CD4-positive, alpha-beta memory T cell (primary cell): ENCODE results near the gene TSEN54. TPM values are rescaled to one million over a fixed set of nuclear protein-coding genes. Genes with fewer than 3 reads are reported as not detected.

Experiments used
- CTCF ChIA-PET: fragments of 350-600 bp; sonication (Branson Sonifier 250); formaldehyde crosslinking; loops from one replicate; lab custom pipeline; 2021; ENCODE audit warnings: inconsistent platforms; ENCODE audit not compliant: partially characterized antibody; lab: Charles Lee
- POLR2A ChIA-PET: fragments of 350-600 bp; sonication (Branson Sonifier 250); formaldehyde crosslinking; loops from one replicate; lab custom pipeline; 2021; ENCODE audit not compliant: partially characterized antibody; lab: Charles Lee
- DNase-seq, 5 donors: peaks; one replicate each; pipeline versions ENCODE4 v3.0.0 to v3.0.0-alpha.2; 2020 to 2022; ENCODE audit warnings: mixed read lengths in 1 of 5
- H3K27ac ChIP-seq: one replicate; pipeline ENCODE4 v1.7.0; 2013; ENCODE audit warnings: low read depth, low read length
- H3K27me3 ChIP-seq: 2 replicates; pipeline ENCODE4 v1.7.0; 2013; ENCODE audit warnings: mild to moderate bottlenecking, low read length, moderate library complexity; ENCODE audit not compliant: insufficient read depth
- H3K36me3 ChIP-seq: 2 replicates; pipeline ENCODE4 v1.7.0; 2013; ENCODE audit warnings: mild to moderate bottlenecking, low read length, moderate library complexity; ENCODE audit not compliant: insufficient read depth
- H3K4me1 ChIP-seq: 2 replicates; pipeline ENCODE4 v1.7.0; 2013; ENCODE audit warnings: mild to moderate bottlenecking, low read length, moderate library complexity; ENCODE audit not compliant: insufficient read depth
- H3K4me3 ChIP-seq, 2 donors: one replicate each; pipeline ENCODE4 v1.7.0; 2013; ENCODE audit warnings: low read length in 2 of 2, mild to moderate bottlenecking in 1 of 2
- H3K9me3 ChIP-seq, 2 donors: one replicate each; pipeline ENCODE4 v1.7.0; 2013; ENCODE audit warnings: low read length in 2 of 2, control low read depth in 1 of 2; ENCODE audit not compliant: control insufficient read depth in 1 of 2
- H3K27ac Mint-ChIP-seq, 7 donors: one replicate each; pipeline ENCODE4 v1.8.0; 2020 to 2021; ENCODE audit warnings: mixed read lengths in 7 of 7, mild to moderate bottlenecking in 6 of 7, inconsistent platforms in 3 of 7, moderate library complexity in 3 of 7
- H3K27me3 Mint-ChIP-seq, 2 donors: one replicate each; pipeline ENCODE4 v1.8.0; 2020 to 2021; ENCODE audit warnings: mixed read lengths in 2 of 2
- H3K36me3 Mint-ChIP-seq, 2 donors: one replicate each; pipeline ENCODE4 v1.8.0; 2020 to 2021; ENCODE audit warnings: mixed read lengths in 2 of 2, inconsistent platforms in 1 of 2, mild to moderate bottlenecking in 1 of 2
- H3K4me1 Mint-ChIP-seq, 4 donors: one replicate each; pipeline ENCODE4 v1.8.0; 2020 to 2021; ENCODE audit warnings: mixed read lengths in 4 of 4, mild to moderate bottlenecking in 1 of 4
- H3K4me3 Mint-ChIP-seq, 8 donors: one replicate each; pipeline ENCODE4 v1.8.0; 2020 to 2021; ENCODE audit warnings: mixed read lengths in 8 of 8, mild to moderate bottlenecking in 7 of 8, moderate library complexity in 6 of 8, inconsistent platforms in 3 of 8
- H3K9me3 Mint-ChIP-seq, 8 donors: one replicate each; pipeline ENCODE4 v1.8.0; 2020 to 2021; ENCODE audit warnings: mixed read lengths in 8 of 8, mild to moderate bottlenecking in 5 of 8, inconsistent platforms in 3 of 8, moderate library complexity in 1 of 8
- intact Hi-C: fragments of 100-400 bp; cut with micrococcal nuclease; formaldehyde crosslinking; loops from one replicate; pipeline ENCODE4 v1.15.1; 2023
- polyA plus RNA-seq, 2 donors: library from polyadenylated mRNA; unstranded; fragments of 300-500 nt; fragmentation: Illumina TruSeq; gene quantifications; one replicate each; pipeline ENCODE4 v1.2.3, GENCODE V29; 2021
- total RNA-seq, 2 experiments: library from RNA; stranded (reverse); gene quantifications; one replicate each; pipeline ENCODE4 v1.2.3, GENCODE V29; 2021

Gene TSEN54
- total and polyA plus RNA-seq, 4 experiments from 2014 or later = 45.7 to 110 (median 64.8) TPM

DNA sequence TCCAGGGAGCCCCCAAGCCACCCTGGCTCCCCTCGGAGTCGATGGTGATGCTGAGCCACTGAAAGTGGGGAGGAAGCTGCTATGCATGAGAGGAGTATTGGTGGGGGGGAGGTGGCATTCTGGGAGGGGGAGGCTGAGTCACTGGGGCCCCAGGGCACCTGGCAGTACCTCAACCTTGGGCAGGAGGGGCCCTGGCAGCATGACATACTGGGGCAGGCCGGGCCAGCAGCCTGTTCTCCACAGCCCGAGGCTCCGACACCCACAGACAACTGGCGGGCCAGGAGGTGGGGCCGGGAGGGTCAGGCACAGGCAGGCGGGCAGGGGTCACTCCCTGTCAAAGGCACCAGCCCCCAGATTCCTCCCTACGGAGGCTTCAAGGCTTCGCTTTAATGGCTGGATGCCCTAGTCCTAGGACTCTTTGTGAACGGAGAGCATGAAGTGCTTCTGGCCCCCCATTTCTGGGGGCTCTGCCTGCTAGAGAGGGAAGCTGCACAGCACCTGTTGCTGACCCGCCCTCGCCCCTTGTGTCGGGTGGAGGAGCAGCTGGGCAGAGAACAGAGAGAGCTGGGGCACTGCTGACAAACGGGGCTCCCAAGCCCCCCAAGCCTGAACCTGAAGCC is 1.9 kb upstream of the TSEN54 start:
- H3K4me1 Mint-ChIP-seq = peaks cover 13 to 26% (median 17%) of the 10 kb centered on the region in 4 donors
- POLR2A ChIA-PET = interaction anchor here (1.4 to 1.6 kb wide), 2 partner anchors 11 to 58 kb away, joined by 3 to 6 read pairs; partner anchors contain the start of genes LLGL2 and TMEM94
- peak overlapping the region in 5 of 8 donors; percentile 28 to 57 (median 49) for H3K4me3 Mint-ChIP-seq
- Histone ChIP-seq H3K36me3 (no peaks in the 10 kb centered on the region), H3K9me3 (no peaks in the 10 kb centered on the region), H3K4me3 (no peak overlapping the region), H3K27me3 (no peaks in the 10 kb centered on the region), H3K27ac (no peak overlapping the region), H3K4me1 (peaks cover 29% of the 10 kb centered on the region)
- H3K36me3 Mint-ChIP-seq = peaks cover 6 to 14% of the 10 kb centered on the region in 2 donors
- H3K27me3 Mint-ChIP-seq = no peaks in the 10 kb centered on the region
- peak overlapping the region in 1 of 7 donors; percentile 52 for H3K27ac Mint-ChIP-seq
- no peaks in the 10 kb centered on the region for H3K9me3 Mint-ChIP-seq
- DNase-seq = no peak
- intact Hi-C loops = no loop called here
- CTCF ChIA-PET = interaction anchor here (1.3 to 1.6 kb wide), 2 partner anchors 8 to 10 kb away, joined by 6 to 7 read pairs; partner anchors contain the start of gene LLGL2

DNA sequence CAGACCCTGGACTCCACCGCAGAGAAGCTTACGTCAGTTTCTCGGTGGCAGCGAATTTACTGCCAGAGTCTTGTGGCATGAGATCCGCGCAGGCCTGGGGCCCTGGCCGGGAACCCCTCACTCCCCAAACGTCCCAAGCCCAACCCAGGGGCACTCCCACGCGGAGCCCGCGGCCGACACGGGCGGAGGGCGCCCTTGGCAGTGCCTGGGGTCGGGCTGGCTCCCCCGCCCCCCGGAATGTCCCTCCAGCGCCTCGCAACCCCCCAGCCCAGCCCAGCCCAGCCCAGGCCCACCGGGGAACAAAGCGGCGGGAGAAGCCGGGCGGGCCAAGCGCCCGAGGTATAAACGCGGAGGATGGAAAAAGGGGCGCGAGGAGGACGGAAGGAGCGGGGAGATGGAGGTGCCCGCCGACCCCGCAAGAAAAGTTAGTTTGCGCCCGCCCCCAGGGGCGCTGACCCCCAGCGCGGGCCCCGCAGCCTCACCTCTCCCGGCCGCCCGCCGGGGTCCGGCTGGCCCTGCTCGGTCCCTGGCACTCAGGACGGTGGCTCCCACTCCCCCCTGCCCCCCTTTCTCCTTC is 1.3 kb upstream of the TSEN54 start:
- no peak overlapping the region for H3K27ac ChIP-seq
- CTCF ChIA-PET = no interaction called here
- Mint-ChIP-seq H3K27ac (no peak overlapping the region), H3K9me3 (no peaks in the 10 kb centered on the region), H3K27me3 (no peaks in the 10 kb centered on the region), H3K4me1 (peaks cover 16 to 31% (median 19%) of the 10 kb centered on the region in 4 donors), H3K36me3 (peaks cover 10 to 16% of the 10 kb centered on the region in 2 donors), H3K4me3 (peak overlapping the region in 6 of 8 donors; percentile 28 to 57 (median 36))
- intact Hi-C loops = loop anchor here (1.0 to 5.0 kb wide), 2 partner anchors 89 to 333 kb away; partner anchors contain the start of gene SUMO2
- H3K4me1 ChIP-seq = peaks cover 29% of the 10 kb centered on the region
- DNase-seq = no peak
- H3K27me3 ChIP-seq = no peaks in the 10 kb centered on the region
- POLR2A ChIA-PET = interaction anchor here (1.4 to 1.6 kb wide), 2 partner anchors 10 to 59 kb away, joined by 3 to 6 read pairs; partner anchors contain the start of genes LLGL2 and TMEM94
- peaks cover 3% of the 10 kb centered on the region for H3K36me3 ChIP-seq
- peak overlapping the region in 1 of 2 donors; percentile 74 for H3K4me3 ChIP-seq
- no peaks in the 10 kb centered on the region for H3K9me3 ChIP-seq

DNA sequence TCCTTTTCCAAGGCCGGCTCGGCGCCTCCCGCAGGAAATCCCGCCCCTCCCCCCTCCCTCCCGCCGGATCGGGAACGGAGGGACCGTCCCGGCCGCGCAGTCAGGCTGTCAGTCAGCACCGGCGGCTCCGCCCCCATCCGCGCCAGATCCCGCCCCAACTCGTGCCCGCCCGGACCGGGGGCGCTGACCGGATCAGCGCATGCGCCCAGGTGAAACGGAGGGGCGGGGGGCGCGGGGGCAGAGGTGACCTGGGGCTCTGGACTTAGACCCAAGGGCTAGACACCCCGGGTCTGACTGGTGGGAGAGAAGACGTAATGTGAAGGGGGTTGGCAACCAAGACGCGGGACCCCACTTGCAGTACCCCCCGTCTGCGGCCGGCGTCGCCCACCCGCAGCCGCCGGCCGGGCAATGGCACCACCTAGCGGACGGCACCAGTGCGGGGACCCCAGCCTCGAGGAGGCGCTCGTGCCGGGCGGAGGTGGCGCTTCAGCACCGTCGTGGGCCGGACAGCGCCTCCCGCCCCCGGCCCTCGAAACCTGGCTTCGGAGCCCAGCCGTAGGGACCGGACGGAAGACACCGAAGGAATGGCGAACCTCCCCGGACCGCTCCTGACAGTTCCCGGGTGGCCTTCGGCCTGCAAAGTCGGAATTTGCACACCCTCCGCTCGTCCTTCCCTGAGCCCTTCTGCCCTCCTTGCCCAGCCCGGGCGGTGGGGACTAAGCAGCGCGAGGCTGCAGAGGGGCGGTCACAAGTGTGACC is 653 bp upstream of the TSEN54 start, which contains the start of gene CASKIN2:
TSS of gene CASKIN2 (minus strand) at position 42 of the 759 bp plus-strand sequence. CDS start 1,733 bp downstream, outside the sequence.
- Mint-ChIP-seq H3K9me3 (no peaks in the 10 kb centered on the region), H3K27ac (peak within 1 kb of the TSS in 6 of 7 donors; percentile 19 to 75 (median 52)), H3K4me3 (peak within 1 kb of the TSS; percentile 70 to 84 (median 80)), H3K4me1 (peaks cover 16 to 31% (median 19%) of the 10 kb centered on the region in 4 donors), H3K36me3 (peaks cover 10 to 16% of the 10 kb centered on the region in 2 donors), H3K27me3 (no peaks in the 10 kb centered on the region)
- H3K36me3 ChIP-seq = peaks cover 4% of the 10 kb centered on the region
- intact Hi-C loops = loop anchor here (1.0 to 5.0 kb wide), 6 partner anchors 10 to 333 kb away; partner anchors contain the start of genes GRB2, LLGL2, SLC25A19 and SUMO2
- H3K27me3 ChIP-seq = no peaks in the 10 kb centered on the region
- peaks cover 29% of the 10 kb centered on the region for H3K4me1 ChIP-seq
- peak within 1 kb of the TSS; percentile 69 to 74 for H3K4me3 ChIP-seq
- no peaks in the 10 kb centered on the region for H3K9me3 ChIP-seq
- no peak within 1 kb of the TSS for H3K27ac ChIP-seq
- ChIA-PET CTCF (interaction anchor here (0.8 to 3.3 kb wide), 14 partner anchors 10 to 237 kb away, joined by 3 to 24 read pairs (median 6); partner anchors contain the start of genes GRB2, LLGL2, SLC25A19 and TMEM94), POLR2A (interaction anchor here (0.5 to 2.2 kb wide), 25 partner anchors 10 to 503 kb away, joined by 3 to 72 read pairs (median 5); partner anchors contain the start of genes GALK1, GGA3, GRB2 and LLGL2)
- peak; percentile 68 to 74 (median 70) for DNase-seq

DNA sequence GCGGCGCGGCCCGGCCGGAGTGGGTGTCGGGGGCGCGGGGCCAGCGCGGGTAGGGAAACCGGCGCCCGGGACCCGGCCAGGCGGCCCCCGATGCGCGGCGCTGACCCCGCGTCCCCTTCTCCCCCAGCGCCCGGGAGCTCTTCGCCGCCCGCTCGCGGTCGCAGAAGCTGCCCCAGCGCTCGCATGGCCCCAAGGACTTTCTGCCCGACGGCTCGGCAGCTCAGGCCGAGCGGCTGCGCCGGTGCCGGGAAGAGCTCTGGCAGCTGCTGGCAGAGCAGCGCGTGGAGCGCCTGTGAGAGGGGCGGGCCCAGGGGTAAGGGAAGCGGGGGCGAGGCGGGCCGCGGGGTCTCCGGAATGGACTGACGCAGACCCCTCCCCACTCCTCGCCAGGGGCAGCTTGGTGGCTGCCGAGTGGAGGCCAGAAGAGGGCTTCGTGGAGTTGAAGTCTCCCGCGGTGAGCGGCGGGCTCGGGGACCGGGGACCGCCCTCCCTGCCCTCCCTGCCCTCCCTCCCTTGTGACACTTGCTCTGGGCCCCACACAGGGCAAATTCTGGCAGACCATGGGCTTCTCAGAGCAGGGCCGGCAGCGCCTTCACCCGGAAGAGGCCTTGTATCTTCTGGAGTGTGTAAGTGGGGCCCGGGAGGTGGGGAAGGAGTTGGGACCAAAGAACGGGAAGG is 430 bp downstream of the TSEN54 start:
- intact Hi-C loops = loop anchor here (1.0 to 5.0 kb wide), 6 partner anchors 9 to 334 kb away; partner anchors contain the start of genes GRB2, LLGL2, SLC25A19 and SUMO2
- Histone ChIP-seq H3K4me1 (peaks cover 29% of the 10 kb centered on the region), H3K27ac (peak overlapping the region; percentile 70), H3K27me3 (no peaks in the 10 kb centered on the region), H3K9me3 (no peaks in the 10 kb centered on the region), H3K36me3 (peaks cover 10% of the 10 kb centered on the region), H3K4me3 (peak overlapping the region; percentile 45 to 64)
- Mint-ChIP-seq H3K9me3 (no peaks in the 10 kb centered on the region), H3K4me3 (peak overlapping the region; percentile 78 to 91 (median 84)), H3K27ac (peak overlapping the region; percentile 79 to 98 (median 93)), H3K4me1 (peaks cover 16 to 31% (median 19%) of the 10 kb centered on the region in 4 donors), H3K36me3 (peaks cover 10 to 20% of the 10 kb centered on the region in 2 donors), H3K27me3 (no peaks in the 10 kb centered on the region)
- peak in 1 of 5 donors; percentile 29 for DNase-seq
- POLR2A ChIA-PET = interaction anchor here (1.0 to 2.2 kb wide), 26 partner anchors 9 to 504 kb away, joined by 3 to 72 read pairs (median 5); partner anchors contain the start of genes GALK1, GGA3, GRB2 and LLGL2
- CTCF ChIA-PET = interaction anchor here (0.5 to 3.3 kb wide), 19 partner anchors 9 to 1209 kb away, joined by 3 to 24 read pairs (median 5); partner anchors contain the start of genes GRB2, LLGL2, SLC25A19 and TMEM94

DNA sequence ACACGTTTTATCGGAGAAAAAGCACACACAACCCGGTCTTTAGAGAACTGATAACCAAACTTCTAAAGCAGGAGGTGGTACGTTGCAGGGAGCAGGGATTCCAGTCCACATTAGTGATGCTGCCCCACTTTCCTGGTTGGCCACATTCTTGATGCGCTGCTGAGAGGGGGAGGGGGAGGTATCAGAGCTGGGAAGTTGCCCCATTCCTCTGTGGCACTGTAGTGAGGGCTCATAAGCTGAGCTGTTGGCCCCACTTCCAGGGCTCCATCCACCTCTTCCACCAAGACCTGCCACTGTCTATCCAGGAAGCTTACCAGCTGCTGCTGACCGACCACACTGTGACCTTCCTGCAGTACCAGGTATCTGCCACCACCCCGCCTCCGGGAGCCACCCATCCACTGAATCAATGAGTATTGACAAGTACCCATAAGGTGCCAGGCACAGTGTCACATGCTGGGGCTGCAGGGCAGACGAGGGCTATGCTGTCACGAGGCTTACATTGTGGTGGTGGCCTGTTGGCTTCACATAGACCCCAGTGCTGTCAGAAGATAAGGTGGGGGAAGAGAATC is 1.1 kb downstream of the TSEN54 start:
- Histone ChIP-seq H3K9me3 (no peaks in the 10 kb centered on the region), H3K4me1 (peaks cover 29% of the 10 kb centered on the region), H3K36me3 (peaks cover 15% of the 10 kb centered on the region), H3K27me3 (no peaks in the 10 kb centered on the region), H3K27ac (peak overlapping the region; percentile 70), H3K4me3 (peak overlapping the region; percentile 45 to 64)
- ChIA-PET CTCF (interaction anchor here (0.6 to 3.3 kb wide), 9 partner anchors 8 to 248 kb away, joined by 3 to 24 read pairs (median 5); partner anchors contain the start of genes GRB2, LLGL2 and TMEM94), POLR2A (interaction anchor here (1.1 to 2.2 kb wide), 19 partner anchors 8 to 266 kb away, joined by 3 to 72 read pairs (median 9); partner anchors contain the start of genes GGA3, GRB2, LLGL2 and MRPS7)
- H3K36me3 Mint-ChIP-seq = peaks cover 11 to 22% of the 10 kb centered on the region in 2 donors
- no peaks in the 10 kb centered on the region for H3K27me3 Mint-ChIP-seq
- H3K27ac Mint-ChIP-seq = peak overlapping the region; percentile 84 to 98 (median 95)
- intact Hi-C loops = loop anchor here (1.0 to 5.0 kb wide), 3 partner anchors 61 to 335 kb away; partner anchors contain the start of genes SLC25A19, SUMO2 and TMEM94
- H3K4me1 Mint-ChIP-seq = peaks cover 16 to 31% (median 19%) of the 10 kb centered on the region in 4 donors
- H3K9me3 Mint-ChIP-seq = no peaks in the 10 kb centered on the region
- peak in 3 of 5 donors; percentile 6 to 22 (median 6) for DNase-seq
- peak overlapping the region; percentile 78 to 91 (median 84) for H3K4me3 Mint-ChIP-seq
